SK-N-SH (cell line): ENCODE data around the gene CACNA1D. TPM values are rescaled to one million over a fixed set of nuclear protein-coding genes. Genes with fewer than 3 reads are reported as not detected.

Source experiments
- CTCF ChIA-PET: fragments of 300-600, 350-600 bp; formaldehyde crosslinking; extraction: SDS; loops from one replicate; lab custom pipeline; 2021; lab: Yijun Ruan, JAX
- POLR2A ChIA-PET: fragments of 350-600 bp; sonication (Branson Sonifier 250); formaldehyde crosslinking; extraction: SDS; loops from one replicate; lab custom pipeline; 2020; ENCODE audit warnings: antibody characterized with exemption, inconsistent platforms; lab: Yijun Ruan, JAX
- DNase-seq: peaks from one replicate; pipeline ENCODE4 v3.0.0; 2012
- H2AFZ ChIP-seq: fragments of 200-600 bp; sonication (generic); 2 replicates; pipeline ENCODE4 v1.8.1; 2016; ENCODE audit warnings: antibody characterized with exemption, mild to moderate bottlenecking, low read depth
- H3F3A ChIP-seq: fragments of 200-600 bp; sonication (generic); replicated peaks from 2 replicates; pipeline ENCODE3; 2016; ENCODE audit warnings: antibody characterized with exemption, mild to moderate bottlenecking; ENCODE audit not compliant: insufficient read depth
- H3K27ac ChIP-seq, 2 experiments: fragments of 200-500 bp in 1 of 2; fragments of 200-600 bp in 1 of 2; sonication (Bioruptor generic) in 1 of 2; sonication (generic), shearing (Covaris generic) in 1 of 2; 2 replicates each; pipeline versions ENCODE4 v1.5.1 to v1.6.1; 2014 to 2016; ENCODE audit warnings: low read depth in 2 of 2, inconsistent platforms in 1 of 2, low read length in 1 of 2, mild to moderate bottlenecking in 1 of 2, mixed read lengths in 1 of 2
- H3K27me3 ChIP-seq: fragments of 200-600 bp; sonication (generic), shearing (Covaris generic); 2 replicates; pipeline ENCODE4 v1.6.1; 2016; ENCODE audit warnings: mixed run types; ENCODE audit not compliant: insufficient read depth
- H3K36me3 ChIP-seq, 2 experiments: fragments of 200-500 bp in 1 of 2; fragments of 200-600 bp in 1 of 2; sonication (Bioruptor generic) in 1 of 2; sonication (generic) in 1 of 2; replicated peaks in 1 of 2; 2 replicates each; pipeline versions ENCODE3 to v1.5.1; 2014 to 2016; ENCODE audit warnings: low read length in 1 of 2, mild to moderate bottlenecking in 1 of 2; ENCODE audit not compliant: insufficient read depth in 2 of 2, control insufficient read depth in 1 of 2
- H3K4me1 ChIP-seq, 2 experiments: fragments of 200-500 bp in 1 of 2; fragments of 200-600 bp in 1 of 2; sonication (Bioruptor generic) in 1 of 2; sonication (generic), shearing (Covaris generic) in 1 of 2; 2 replicates each; pipeline versions ENCODE4 v1.5.1 to v1.6.1; 2014 to 2016; ENCODE audit warnings: low read depth in 1 of 2, low read length in 1 of 2, mixed run types in 1 of 2; ENCODE audit not compliant: insufficient read depth in 2 of 2, control insufficient read depth in 1 of 2
- H3K4me2 ChIP-seq: fragments of 200-600 bp; sonication (generic), shearing (Covaris generic); 2 replicates; pipeline ENCODE4 v1.6.1; 2017; ENCODE audit warnings: mixed run types
- H3K4me3 ChIP-seq, 2 experiments: fragments of 200-500 bp in 1 of 2; fragments of 200-600 bp in 1 of 2; sonication (Bioruptor generic) in 1 of 2; sonication (generic), shearing (Covaris generic) in 1 of 2; 2 replicates each; pipeline versions ENCODE4 v1.5.1 to v1.8.1; 2014 to 2016; ENCODE audit warnings: low read depth in 2 of 2, inconsistent platforms in 1 of 2, low read length in 1 of 2, mild to moderate bottlenecking in 1 of 2, mixed read lengths in 1 of 2, moderate library complexity in 1 of 2
- H3K79me2 ChIP-seq: fragments of 200-600 bp; sonication (generic); 2 replicates; pipeline ENCODE4 v1.8.1; 2017; ENCODE audit warnings: mild to moderate bottlenecking; ENCODE audit not compliant: insufficient read depth
- H3K9ac ChIP-seq: fragments of 200-600 bp; sonication (generic); 2 replicates; pipeline ENCODE4 v1.6.1; 2017; ENCODE audit warnings: mixed run types
- H3K9me2 ChIP-seq: fragments of 200-600 bp; sonication (generic); 2 replicates; pipeline ENCODE4 v1.6.1; 2017; ENCODE audit warnings: mixed run types
- H3K9me3 ChIP-seq: fragments of 200-600 bp; sonication (generic); 2 replicates; pipeline ENCODE4 v1.6.1; 2017; ENCODE audit warnings: mixed run types, mild to moderate bottlenecking, moderate library complexity
- H4K20me1 ChIP-seq: fragments of 200-600 bp; sonication (generic); 2 replicates; pipeline ENCODE4 v1.6.1; 2017; ENCODE audit warnings: mild to moderate bottlenecking, mixed run types; ENCODE audit not compliant: insufficient read depth
- CHD2 ChIP-seq: fragments of 150-350 bp; IDR thresholded peaks from 2 replicates; pipeline ENCODE4 v1.6.1; 2018; ENCODE audit warnings: low read length; ENCODE audit not compliant: partially characterized antibody
- CTCF ChIP-seq: fragments of 200-600 bp; sonication (generic); IDR thresholded peaks from 2 replicates; pipeline ENCODE4 v1.6.1; 2017; ENCODE audit warnings: antibody characterized with exemption, mild to moderate bottlenecking, moderate library complexity
- EP300 ChIP-seq, 2 experiments: IDR thresholded peaks; 2 replicates each; pipeline versions ENCODE4 v1.4.0 to v1.6.1; 2012; ENCODE audit warnings: borderline replicate concordance in 1 of 2, low read depth in 1 of 2, low read length in 1 of 2
- FOXM1 ChIP-seq: IDR thresholded peaks from 2 replicates; pipeline ENCODE4 v1.4.0; 2012; ENCODE audit warnings: low read depth, mild to moderate bottlenecking
- GABPA ChIP-seq: IDR thresholded peaks from 2 replicates; pipeline ENCODE4 v1.4.0; 2012; ENCODE audit warnings: low read depth, mild to moderate bottlenecking
- IRF3 ChIP-seq: fragments of 150-350 bp; IDR thresholded peaks from 2 replicates; pipeline ENCODE4 v1.6.1; 2016; ENCODE audit warnings: mild to moderate bottlenecking, low read depth, low read length
- JUND ChIP-seq: IDR thresholded peaks from 2 replicates; pipeline ENCODE4 v1.4.0; 2012
- MEF2A ChIP-seq: IDR thresholded peaks from 2 replicates; pipeline ENCODE4 v1.4.0; 2012; ENCODE audit warnings: low read depth, borderline replicate concordance
- MXI1 ChIP-seq: IDR thresholded peaks from 2 replicates; pipeline ENCODE4 v1.6.1; 2012; ENCODE audit warnings: mild to moderate bottlenecking, low read depth, low read length, improper control_type of control experiment
- NFIC ChIP-seq: IDR thresholded peaks from 2 replicates; pipeline ENCODE4 v1.4.0; 2012; ENCODE audit warnings: borderline replicate concordance
- NRF1 ChIP-seq: IDR thresholded peaks from 2 replicates; pipeline ENCODE4 v1.6.1; 2012; ENCODE audit warnings: low read depth, mild to moderate bottlenecking, low read length
- PBX3 ChIP-seq: IDR thresholded peaks from 2 replicates; pipeline ENCODE4; 2012
- POLR2AphosphoS5 ChIP-seq: IDR thresholded peaks from 2 replicates; pipeline ENCODE4 v1.6.1; 2012; ENCODE audit warnings: low read depth, low read length
- RCOR1 ChIP-seq: fragments of 150-350 bp; IDR thresholded peaks from 2 replicates; pipeline ENCODE4 v1.6.1; 2017; ENCODE audit warnings: antibody characterized with exemption, low read length
- RXRA ChIP-seq: IDR thresholded peaks from 2 replicates; pipeline ENCODE4 v1.4.0; 2012; ENCODE audit warnings: low read depth, mild to moderate bottlenecking, borderline replicate concordance
- SIN3A ChIP-seq: IDR thresholded peaks from 2 replicates; pipeline ENCODE4 v1.6.1; 2012; ENCODE audit warnings: low read depth, mild to moderate bottlenecking, low read length, moderate library complexity, borderline replicate concordance
- SMC3 ChIP-seq: IDR thresholded peaks from 2 replicates; pipeline ENCODE4 v1.6.1; 2012; ENCODE audit warnings: low read depth, low read length, improper control_type of control experiment
- TCF12 ChIP-seq: IDR thresholded peaks from 2 replicates; pipeline ENCODE4 v1.4.0; 2012
- ZBTB33 ChIP-seq: IDR thresholded peaks from 2 replicates; pipeline ENCODE4 v1.4.0; 2012; ENCODE audit warnings: low read depth, borderline replicate concordance
- WGBS: methylation state at CpG from one replicate; pipeline ENCODE4 v1.1.6; 2017; ENCODE audit warnings: low lambda C conversion rate; 5-methylcytosine and 5-hydroxymethylcytosine counted together
- polyA plus RNA-seq, 3 experiments: library from polyadenylated mRNA; depleted of rRNA; stranded (reverse); fragments of >200 nt; gene quantifications; 2 replicates each; pipeline ENCODE4 v1.2.3, GENCODE V29; 2012

Gene CACNA1D
- polyA plus RNA-seq, 1 of the 3 experiments (the other 2 are of a cell fraction): 0.12 TPM

- no peak for TF ChIP-seq CTCF
- TF ChIP-seq JUND: no peak
- no peak for TF ChIP-seq PBX3
- TF ChIP-seq EP300 (IDR thresholded peaks at IDR 0.05; ENCODE audit: borderline replicate concordance in 1 of 2, low read depth in 1 of 2, low read length in 1 of 2): no peak
- no peak for TF ChIP-seq NFIC
- no peak for TF ChIP-seq NRF1
- no peak for TF ChIP-seq RCOR1
- TF ChIP-seq CHD2: no peak
- no peak for TF ChIP-seq POLR2AphosphoS5
Observed at GRCh38 chr3:53457068-53457467, 37.3 kb upstream of the CACNA1D start (continued).

GRCh38 chr3:53460326-53460725, 34.1 kb upstream of the CACNA1D start:
- Histone ChIP-seq H2AFZ (no peak overlapping the region), H3K79me2 (no peaks in the 10 kb centered on the region), H3K36me3 (no peaks in the 10 kb centered on the region), H3K27ac (no peak overlapping the region), H3K4me2 (no peak overlapping the region), H3K27me3 (no peaks in the 10 kb centered on the region), H3K4me1 (no peaks in the 10 kb centered on the region), H3K9me2 (no peaks in the 10 kb centered on the region), H3F3A (no peaks in the 10 kb centered on the region), H3K4me3 (no peak overlapping the region), H3K9me3 (no peaks in the 10 kb centered on the region), H3K9ac (no peak overlapping the region), H4K20me1 (no peaks in the 10 kb centered on the region)
- DNase-seq: no peak
- no peak for TF ChIP-seq ZBTB33
- CTCF ChIA-PET: interaction anchor here (0.9 to 1.1 kb wide), 2 partner anchors 132 to 249 kb away, joined by 3 read pairs; no protein-coding TSS in a partner anchor
- 85% methylated on average over 1 of the region's 1 CpG for WGBS
- POLR2A ChIA-PET: no interaction called here

- no peak overlapping the region for H3K4me2 ChIP-seq
- WGBS: 77% methylated on average over 3 of the region's 3 CpGs
- ChIA-PET CTCF (no interaction called here), POLR2A (no interaction called here)
- H3K9me3 ChIP-seq: no peaks in the 10 kb centered on the region
- no peaks in the 10 kb centered on the region for H3K27me3 ChIP-seq
- no peak for DNase-seq
- H3F3A ChIP-seq: no peaks in the 10 kb centered on the region
- H3K36me3 ChIP-seq: no peaks in the 10 kb centered on the region
- no peak overlapping the region for H3K27ac ChIP-seq
- H3K9me2 ChIP-seq: no peaks in the 10 kb centered on the region
- no peaks in the 10 kb centered on the region for H3K79me2 ChIP-seq
- no peak overlapping the region for H3K9ac ChIP-seq
- H3K4me3 ChIP-seq: no peak overlapping the region
- TF ChIP-seq POLR2AphosphoS5 (no peak), MXI1 (no peak), TCF12 (no peak), IRF3 (no peak), MEF2A (no peak), RXRA (no peak), SIN3A (no peak), GABPA (no peak), RCOR1 (no peak), SMC3 (no peak), FOXM1 (no peak)
- H2AFZ ChIP-seq: no peak overlapping the region
- no peaks in the 10 kb centered on the region for H4K20me1 ChIP-seq
- H3K4me1 ChIP-seq: no peaks in the 10 kb centered on the region
Observed at GRCh38 chr3:53464424-53464823, 30.0 kb upstream of the CACNA1D start.
